ENCODE data around the gene CDC42EP4.
A peak's percentile ranks its signal among the peaks of the same experiment; 100 is the strongest.

Gene CDC42EP4

GRCh38 chr17:73307130-73307529, 4.7 kb downstream of the CDC42EP4 start:
- DNase-seq (ENCODE audit: low read depth), result no peak

GRCh38 chr17:73305845-73306836, 5.7 kb downstream of the CDC42EP4 start:
- TF ChIP-seq CTCF (conservative IDR thresholded peaks at IDR 0.05; ENCODE audit: low read depth, low read length), result no peak
- DNase-seq (ENCODE audit: low read depth), result no peak
- H3K4me3 ChIP-seq (ENCODE audit: low read depth, low read length), result no peak overlapping the region

More at GRCh38 chr17:73307130-73307529, 4.7 kb downstream of the CDC42EP4 start:
- H3K4me3 ChIP-seq (ENCODE audit: low read depth, low read length), result no peak overlapping the region
- TF ChIP-seq CTCF (conservative IDR thresholded peaks at IDR 0.05; ENCODE audit: low read depth, low read length), result no peak

- TF ChIP-seq CTCF (conservative IDR thresholded peaks at IDR 0.05; ENCODE audit: low read depth, low read length), result peak; percentile 45
- peak; percentile 87 for DNase-seq (ENCODE audit: low read depth)
- H3K4me3 ChIP-seq (ENCODE audit: low read depth, low read length), result peak overlapping the region; percentile 40
Measured at GRCh38 chr17:73304971-73305812, 6.6 kb downstream of the CDC42EP4 start.

- no peak for TF ChIP-seq CTCF (conservative IDR thresholded peaks at IDR 0.05; ENCODE audit: low read depth, low read length)
- no peak overlapping the region for H3K4me3 ChIP-seq (ENCODE audit: low read depth, low read length)
Measured at GRCh38 chr17:73304438-73304837, 7.4 kb downstream of the CDC42EP4 start.

GRCh38 chr17:73302189-73302588, 9.6 kb downstream of the CDC42EP4 start:
- DNase-seq (ENCODE audit: low read depth), result no peak
- H3K4me3 ChIP-seq (ENCODE audit: low read depth, low read length), result no peak overlapping the region
- no peak for TF ChIP-seq CTCF (conservative IDR thresholded peaks at IDR 0.05; ENCODE audit: low read depth, low read length)

More at GRCh38 chr17:73304438-73304837, 7.4 kb downstream of the CDC42EP4 start:
- no peak for DNase-seq (ENCODE audit: low read depth)

GRCh38 chr17:73301369-73301768, 10.4 kb downstream of the CDC42EP4 start:
- no peak for DNase-seq (ENCODE audit: low read depth)
- TF ChIP-seq CTCF (conservative IDR thresholded peaks at IDR 0.05; ENCODE audit: low read depth, low read length), result no peak

More at GRCh38 chr17:73301369-73301768, 10.4 kb downstream of the CDC42EP4 start:
- no peak overlapping the region for H3K4me3 ChIP-seq (ENCODE audit: low read depth, low read length)
